ENCODE data around the gene ZNF407. TPM values are rescaled to one million over a fixed set of nuclear protein-coding genes. Genes with fewer than 3 reads are reported as not detected.

Gene ZNF407
- total and polyA plus RNA-seq, 12 donors, result 2.5 to 14.9 (median 12.7) TPM

DNA sequence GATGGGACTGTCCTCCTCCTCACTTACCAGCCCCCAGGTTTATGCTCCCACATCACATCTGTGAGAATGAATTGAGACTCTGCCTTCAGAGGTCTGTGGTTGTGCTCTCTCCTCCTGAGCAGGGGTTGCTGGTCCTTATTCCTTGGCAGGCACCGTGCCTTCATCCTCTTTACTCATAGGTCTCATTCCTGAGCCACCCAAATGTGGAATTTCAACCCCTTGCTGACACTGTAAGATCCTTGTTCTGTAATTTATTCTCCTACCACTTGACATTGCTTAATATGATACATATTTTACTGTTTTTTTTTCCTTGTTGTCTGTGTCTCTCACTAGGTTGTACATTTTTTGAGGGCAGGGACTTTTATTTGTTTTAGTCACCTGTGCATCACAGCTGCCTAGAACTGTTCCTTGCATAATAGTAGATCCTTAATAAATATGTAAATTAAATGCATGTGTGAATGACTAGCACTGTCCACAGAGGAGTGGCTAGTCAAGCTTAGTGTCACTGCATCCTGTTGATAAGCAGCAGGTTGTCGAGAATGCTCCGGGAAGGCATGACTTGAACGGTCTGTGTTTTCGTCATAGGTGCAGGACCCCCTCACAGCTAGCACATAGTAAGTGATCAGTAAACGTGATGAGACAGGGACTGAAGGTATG, 180.6 kb downstream of the ZNF407 start:
- WGBS, 2 donors, result 80 to 89% methylated on average over 6 of the region's 6 CpGs
- TF ChIP-seq, protein P1, sequence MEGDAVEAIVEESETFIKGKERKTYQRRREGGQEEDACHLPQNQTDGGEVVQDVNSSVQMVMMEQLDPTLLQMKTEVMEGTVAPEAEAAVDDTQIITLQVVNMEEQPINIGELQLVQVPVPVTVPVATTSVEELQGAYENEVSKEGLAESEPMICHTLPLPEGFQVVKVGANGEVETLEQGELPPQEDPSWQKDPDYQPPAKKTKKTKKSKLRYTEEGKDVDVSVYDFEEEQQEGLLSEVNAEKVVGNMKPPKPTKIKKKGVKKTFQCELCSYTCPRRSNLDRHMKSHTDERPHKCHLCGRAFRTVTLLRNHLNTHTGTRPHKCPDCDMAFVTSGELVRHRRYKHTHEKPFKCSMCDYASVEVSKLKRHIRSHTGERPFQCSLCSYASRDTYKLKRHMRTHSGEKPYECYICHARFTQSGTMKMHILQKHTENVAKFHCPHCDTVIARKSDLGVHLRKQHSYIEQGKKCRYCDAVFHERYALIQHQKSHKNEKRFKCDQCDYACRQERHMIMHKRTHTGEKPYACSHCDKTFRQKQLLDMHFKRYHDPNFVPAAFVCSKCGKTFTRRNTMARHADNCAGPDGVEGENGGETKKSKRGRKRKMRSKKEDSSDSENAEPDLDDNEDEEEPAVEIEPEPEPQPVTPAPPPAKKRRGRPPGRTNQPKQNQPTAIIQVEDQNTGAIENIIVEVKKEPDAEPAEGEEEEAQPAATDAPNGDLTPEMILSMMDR (IDR thresholded peaks at IDR 0.05), result no peak
- H3K4me1 ChIP-seq, result no peaks in the 10 kb centered on the region

DNA sequence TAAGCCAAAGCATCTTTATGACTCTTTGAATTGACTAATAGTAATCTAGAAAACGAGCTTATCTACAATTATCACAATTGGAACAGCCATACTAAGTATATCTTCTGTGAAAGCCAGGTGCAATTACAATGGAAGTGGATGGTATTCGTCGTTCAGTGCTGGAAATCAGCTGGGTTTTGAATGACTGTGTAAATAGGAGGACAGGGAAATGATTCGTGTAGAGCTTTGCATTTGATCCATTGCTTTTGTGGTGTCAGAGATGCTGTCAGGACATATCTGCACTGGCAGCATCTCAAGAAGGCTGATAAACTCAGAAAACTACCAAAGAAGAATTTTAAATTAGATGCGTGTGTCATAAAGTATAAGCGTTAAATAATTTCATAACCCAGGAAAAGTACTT, 187.1 kb downstream of the ZNF407 start:
- Histone ChIP-seq H3K4me3 (no peak overlapping the region), H3K27me3 (no peaks in the 10 kb centered on the region), H3K9me3 (no peaks in the 10 kb centered on the region), H3K4me1 (no peaks in the 10 kb centered on the region), H3K27ac (no peak overlapping the region), H3K36me3 (peaks cover 0 to 25% (median 0%) of the 10 kb centered on the region in 9 donors)
- WGBS, 2 donors, result 60 to 68% methylated on average over 6 of the region's 6 CpGs
- intact Hi-C loops (cut with DNase I), result no loop called here
- ATAC-seq, result no peak
- TF ChIP-seq, protein P1 (IDR thresholded peaks at IDR 0.05), result no peak
- no peak for DNase-seq

More for the DNA sequence above, 180.6 kb downstream of the ZNF407 start:
- H3K4me3 ChIP-seq, result no peak overlapping the region
- H3K36me3 ChIP-seq, result peaks cover 0 to 12% (median 0%) of the 10 kb centered on the region in 9 donors
- H3K27ac ChIP-seq, result no peak overlapping the region
- intact Hi-C loops (cut with DNase I), result no loop called here
- no peaks in the 10 kb centered on the region for H3K9me3 ChIP-seq
- no peaks in the 10 kb centered on the region for H3K27me3 ChIP-seq
- DNase-seq (no peak), ATAC-seq (no peak)

- TF ChIP-seq, protein P1 (IDR thresholded peaks at IDR 0.05), result no peak
- intact Hi-C loops (cut with DNase I), result no loop called here
- no peak overlapping the region for H3K4me3 ChIP-seq
- 95 to 98% methylated on average over 6 of the region's 6 CpGs for WGBS, 2 donors
- no peak overlapping the region for H3K27ac ChIP-seq
- H3K27me3 ChIP-seq, result no peaks in the 10 kb centered on the region
- H3K36me3 ChIP-seq, result peaks cover 0 to 25% (median 0%) of the 10 kb centered on the region in 9 donors
- H3K9me3 ChIP-seq, result no peaks in the 10 kb centered on the region
- H3K4me1 ChIP-seq, result no peaks in the 10 kb centered on the region
- DNase-seq (no peak), ATAC-seq (no peak)
Measured at GRCh38 chr18:74785632-74786031, 188.0 kb downstream of the ZNF407 start.

- ATAC-seq, result no peak
- DNase-seq, result no peak
- no peaks in the 10 kb centered on the region for H3K4me1 ChIP-seq
- no peaks in the 10 kb centered on the region for H3K9me3 ChIP-seq
- H3K4me3 ChIP-seq, result no peak overlapping the region
- H3K27me3 ChIP-seq, result no peaks in the 10 kb centered on the region
- WGBS, 2 donors, result 47 to 71% methylated on average over 2 of the region's 2 CpGs
- intact Hi-C loops (cut with DNase I), result no loop called here
- H3K27ac ChIP-seq, result no peak overlapping the region
- TF ChIP-seq, protein P1 (IDR thresholded peaks at IDR 0.05), result no peak
- H3K36me3 ChIP-seq, result peaks cover 0 to 10% (median 0%) of the 10 kb centered on the region in 9 donors
Measured at GRCh38 chr18:74788657-74789056, 191.0 kb downstream of the ZNF407 start.
